K562 (cell line): ENCODE data around the gene NBEA.

Source experiments
- CBX8 ChIP-seq: fragments of 200-600 bp; sonication (generic); IDR thresholded peaks from 2 replicates; pipeline ENCODE4 v1.6.1; 2012; ENCODE audit warnings: borderline replicate concordance, mixed run types, low read depth, mild to moderate bottlenecking, moderate library complexity, mixed read lengths, low read length, control low read depth, inconsistent platforms; ENCODE audit not compliant: poor library complexity, severe bottlenecking; ENCODE audit errors: extremely low read depth
- CHD2 ChIP-seq: IDR thresholded peaks from 2 replicates; pipeline ENCODE4 v1.6.1; 2011; ENCODE audit warnings: low read depth, low read length
- CHD4 ChIP-seq: fragments of 200-600 bp; sonication (generic); IDR thresholded peaks from 3 replicates; pipeline ENCODE4 v1.6.1; 2012; ENCODE audit warnings: low read depth, mild to moderate bottlenecking, mixed read lengths, low read length, inconsistent platforms; ENCODE audit not compliant: insufficient read depth, insufficient replicate concordance, poor library complexity, severe bottlenecking
- FOXK1 ChIP-seq: sonication (generic); formaldehyde crosslinking; IDR thresholded peaks from 2 replicates; pipeline ENCODE4 v1.8.0; 2022; ENCODE audit warnings: missing genetic modification reagents, mild to moderate bottlenecking, borderline replicate concordance
- ILF3 ChIP-seq: fragments of 450-650 bp; IDR thresholded peaks from 2 replicates; pipeline ENCODE4 v1.6.1; 2018; ENCODE audit warnings: antibody characterized with exemption, mild to moderate bottlenecking, moderate library complexity, borderline replicate concordance
- PREB ChIP-seq: sonication (generic); formaldehyde crosslinking; IDR thresholded peaks from 2 replicates; pipeline ENCODE4 v1.8.1; 2023; ENCODE audit warnings: mild to moderate bottlenecking, missing genetic modification reagents
- RBM17 ChIP-seq: fragments of 200-400 bp; formaldehyde crosslinking; IDR thresholded peaks from 2 replicates; pipeline ENCODE4 v1.6.1; 2017; ENCODE audit warnings: low read depth, mild to moderate bottlenecking, low read length, borderline replicate concordance
- SNAPC5 ChIP-seq: fragments of 250-450 bp; sonication (Bioruptor Pico); IDR thresholded peaks from 2 replicates; pipeline ENCODE4 v1.8.0; 2021; ENCODE audit warnings: moderate library complexity, mild to moderate bottlenecking, inconsistent platforms
- SUPT5H ChIP-seq: fragments of 450-650 bp; IDR thresholded peaks from 2 replicates; pipeline ENCODE4 v1.6.1; 2016
- TARDBP ChIP-seq: fragments of 450-650 bp; IDR thresholded peaks from 2 replicates; pipeline ENCODE4 v1.6.1; 2016
- TCF7L2 ChIP-seq: fragments of 150-350 bp; IDR thresholded peaks from 2 replicates; pipeline ENCODE4 v1.6.1; 2016; ENCODE audit warnings: low read depth, mild to moderate bottlenecking, low read length, moderate library complexity
- ZFP36 ChIP-seq: fragments of 150-350 bp; IDR thresholded peaks from 2 replicates; pipeline ENCODE4 v1.6.1; 2018; ENCODE audit warnings: low read length, low read depth; ENCODE audit not compliant: partially characterized antibody
- ZNF830 ChIP-seq: fragments of 250-450 bp; sonication (Bioruptor Pico); IDR thresholded peaks from 2 replicates; pipeline ENCODE4 v1.5.0; 2021; ENCODE audit warnings: mild to moderate bottlenecking

DNA sequence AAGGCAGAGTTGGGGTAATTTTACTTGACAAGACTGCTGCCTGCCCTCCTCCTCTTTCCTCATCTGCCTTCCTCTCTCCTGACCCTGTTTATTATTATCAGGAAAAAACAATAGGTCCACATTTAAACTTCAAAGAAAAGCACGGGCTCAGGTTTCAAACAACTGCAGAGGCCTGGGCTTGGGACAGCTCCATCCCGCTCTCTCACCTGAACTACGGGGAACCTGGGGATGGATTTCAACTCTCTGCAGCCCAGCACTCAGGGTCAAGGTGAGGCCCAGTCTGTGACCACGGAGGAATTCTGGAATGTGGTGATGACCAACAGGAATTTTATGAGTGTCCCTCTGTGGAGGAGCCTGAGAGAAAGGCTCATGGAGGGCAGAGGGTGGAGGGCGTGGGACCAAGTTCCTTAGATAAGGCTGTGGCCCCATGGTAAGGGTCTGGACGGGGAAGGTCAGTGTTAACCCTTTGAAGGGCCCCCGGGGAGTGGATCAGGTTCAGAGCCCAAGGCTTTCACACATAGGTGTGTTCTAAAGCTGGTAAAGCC, 755.2 kb downstream of the NBEA start:
- TF ChIP-seq CHD2 (no peak), TCF7L2 (no peak), PREB (CRISPR knock-in tag) (no peak), CHD4 (no peak), CBX8 (no peak), ZFP36 (no peak), RBM17 (no peak), TARDBP (no peak), SNAPC5 (CRISPR knock-in tag) (no peak), FOXK1 (CRISPR knock-in tag) (no peak), ZNF830 (CRISPR knock-in tag) (no peak), SUPT5H (no peak), ILF3 (no peak)
